PFSK-1 (cell line): ENCODE measurements around the gene RNF224.

Source experiments
- FOXP2 ChIP-seq: optimal IDR thresholded peaks from 2 replicates; pipeline ENCODE3; 2011; ENCODE audit warnings: borderline replicate concordance, control low read depth, inconsistent platforms; ENCODE audit not compliant: insufficient read depth; ENCODE audit errors: extremely low read length, extremely low read depth
- POLR2AphosphoS5 ChIP-seq: IDR thresholded peaks from 2 replicates; pipeline ENCODE4 v1.6.1; 2012; ENCODE audit warnings: low read depth, mild to moderate bottlenecking, control low read depth, low read length, moderate library complexity
- REST ChIP-seq, 2 experiments: IDR thresholded peaks; 2 replicates each; pipeline versions ENCODE4 v1.6.1 to v1.8.0; 2011 to 2012; ENCODE audit warnings: low read depth in 2 of 2, low read length in 2 of 2, control low read depth in 1 of 2, inconsistent platforms in 1 of 2, mild to moderate bottlenecking in 1 of 2, moderate library complexity in 1 of 2; ENCODE audit not compliant: insufficient read depth in 1 of 2
- SIN3A ChIP-seq: IDR thresholded peaks from 2 replicates; pipeline ENCODE4 v1.6.1; 2012; ENCODE audit warnings: mild to moderate bottlenecking, low read length, moderate library complexity, borderline replicate concordance; ENCODE audit not compliant: insufficient read depth
- TAF1 ChIP-seq: IDR thresholded peaks from 2 replicates; pipeline ENCODE4 v1.6.1; 2012; ENCODE audit warnings: low read length, control low read depth, borderline replicate concordance; ENCODE audit not compliant: insufficient read depth

RNF224 gene

GRCh38 chr9:137188490-137189296, 38.6 kb upstream of the RNF224 start, which contains the start of the genes ANAPC2 and SSNA1:
Gene ANAPC2 (minus strand): TSS chr9:137188560. CDS start chr9:137188532, 28 bp downstream.
Gene SSNA1 (plus strand): TSS chr9:137188676. CDS start chr9:137188727, 51 bp downstream.
- TF ChIP-seq FOXP2 (no peak), POLR2AphosphoS5 (peak; percentile 82), REST (IDR thresholded peaks at IDR 0.05; ENCODE audit: insufficient read depth in 1 of 2, low read depth in 2 of 2, low read length in 2 of 2) (peak in 1 of 2 experiments; percentile 51; a peak in 1 of 4 replicates), SIN3A (no peak; the same call in 1 of the 2 replicates), TAF1 (peak; percentile 26; the same call in 1 of the 2 replicates)

DNA sequence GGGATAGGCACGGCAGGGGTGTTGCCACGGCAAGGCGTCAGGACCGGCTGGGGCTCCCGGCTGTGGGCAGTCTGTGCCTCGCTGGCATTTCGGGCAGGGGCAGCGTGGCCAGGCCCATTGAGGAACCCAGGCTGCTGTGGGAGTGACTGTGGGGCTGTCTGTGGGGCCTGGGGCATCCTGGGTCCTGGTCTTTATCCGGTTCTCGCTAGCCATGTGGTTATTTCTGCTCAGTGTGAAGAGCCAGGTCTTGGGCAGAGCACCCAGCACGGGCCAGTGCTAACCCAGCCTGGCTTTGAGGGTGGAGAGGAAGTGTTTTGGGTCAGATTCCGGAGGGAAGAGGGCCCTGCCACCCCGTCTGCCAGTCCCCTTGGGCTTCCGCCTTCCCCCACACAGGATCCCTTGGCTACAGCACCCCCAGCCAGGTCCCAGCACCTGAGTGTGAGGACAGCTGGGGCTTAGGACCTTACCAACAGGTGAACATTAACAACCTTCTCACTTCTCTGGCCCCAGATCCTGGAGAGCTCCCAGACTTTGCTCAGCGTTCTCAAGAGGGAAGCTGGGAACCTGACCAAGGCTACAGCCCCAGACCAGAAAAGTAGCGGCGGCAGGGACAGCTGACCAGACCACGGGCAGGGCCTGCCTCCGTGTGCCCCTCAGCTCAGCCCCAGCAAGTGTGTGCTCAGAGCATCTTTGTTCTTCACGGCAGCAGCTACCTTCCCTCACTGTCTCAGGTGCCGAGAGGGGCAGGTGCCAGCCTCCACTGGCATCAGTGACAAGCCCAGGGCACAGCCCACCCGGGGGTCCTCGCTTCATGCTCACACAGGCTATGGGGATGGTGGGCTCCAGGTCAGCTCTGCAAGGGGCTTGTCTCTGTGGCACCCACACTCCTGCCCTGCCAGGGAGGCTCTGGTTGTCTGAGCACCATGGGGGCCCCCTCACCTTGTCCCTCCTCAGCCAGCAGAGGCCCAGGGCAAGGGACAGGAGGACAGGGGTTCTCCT, 37.7 kb upstream of the RNF224 start:
- no peak for TF ChIP-seq SIN3A
- TF ChIP-seq TAF1 = no peak
- TF ChIP-seq FOXP2 = no peak
- no peak for TF ChIP-seq REST (IDR thresholded peaks at IDR 0.05; ENCODE audit: insufficient read depth in 1 of 2, low read depth in 2 of 2, low read length in 2 of 2)
- TF ChIP-seq POLR2AphosphoS5 = no peak

DNA sequence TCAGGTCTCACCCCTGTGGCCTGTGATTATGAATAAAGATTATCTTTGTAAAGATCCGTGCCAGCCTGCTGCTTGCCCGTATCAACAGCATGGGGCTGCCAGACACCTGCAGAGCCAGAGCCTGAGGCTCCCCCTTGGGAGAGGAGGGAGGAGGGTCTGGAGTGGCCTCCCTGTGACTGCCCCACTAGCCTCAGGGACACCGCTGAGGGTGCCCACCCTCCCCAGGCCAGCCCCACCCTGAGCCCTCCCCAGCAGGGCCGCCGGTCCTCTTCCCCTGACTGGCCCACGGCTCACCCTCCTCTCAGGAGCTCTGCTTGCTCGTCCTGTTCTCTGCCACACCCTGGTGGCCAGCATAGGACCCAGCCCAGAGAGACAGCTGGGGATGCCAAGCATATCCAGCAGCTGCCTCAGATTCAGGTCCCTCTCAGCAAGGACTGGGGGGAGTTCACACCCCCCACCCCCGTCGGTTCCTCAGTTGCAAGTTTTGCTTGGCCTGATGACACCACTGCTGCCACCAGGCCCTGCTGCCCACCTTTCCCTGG, 36.9 kb upstream of the RNF224 start:
- no peak for TF ChIP-seq FOXP2
- TF ChIP-seq SIN3A = no peak
- no peak for TF ChIP-seq TAF1
- no peak for TF ChIP-seq REST (IDR thresholded peaks at IDR 0.05; ENCODE audit: insufficient read depth in 1 of 2, low read depth in 2 of 2, low read length in 2 of 2)
- TF ChIP-seq POLR2AphosphoS5 = no peak

- no peak for TF ChIP-seq POLR2AphosphoS5
- no peak for TF ChIP-seq FOXP2
- TF ChIP-seq TAF1 = no peak
- no peak for TF ChIP-seq SIN3A
- no peak for TF ChIP-seq REST (IDR thresholded peaks at IDR 0.05; ENCODE audit: insufficient read depth in 1 of 2, low read depth in 2 of 2, low read length in 2 of 2)
Measured at GRCh38 chr9:137191245-137191644, 36.1 kb upstream of the RNF224 start.
